Gastrocnemius medialis (tissue), 4 donors: Measurements from ENCODE around the gene CLDN18.

Experiments
- CTCF ChIP-seq, 5 experiments: fragments of 450-650 bp in 3 of 5; fragments of 200-600 bp in 2 of 5; sonication (generic) in 2 of 5; IDR thresholded peaks in 4 of 5; conservative IDR thresholded peaks in 1 of 5; 1 replicate in 4 of 5; 2 replicates in 1 of 5; pipeline ENCODE4 v1.5.1; 2016 to 2019; ENCODE audit warnings: antibody characterized with exemption in 5 of 5, mild to moderate bottlenecking in 3 of 5, moderate library complexity in 3 of 5
- POLR2A ChIP-seq, 2 donors: fragments of 450-650 bp; IDR thresholded peaks; one replicate each; pipeline ENCODE4 v1.6.1; 2017; ENCODE audit warnings: antibody characterized with exemption in 2 of 2, mild to moderate bottlenecking in 2 of 2, moderate library complexity in 2 of 2

GRCh38 chr3:138065949-138066348 is 56.0 kb downstream of the CLDN18 start:
- TF ChIP-seq POLR2A (IDR thresholded peaks at IDR 0.05) (no peak), CTCF (IDR thresholded peaks at IDR 0.05 in 4 of 5, conservative IDR thresholded peaks at IDR 0.05 in 1 of 5) (no peak)
